Gastroesophageal sphincter (tissue), 3 donors: ENCODE measurements around the gene ZACN.

Experiments
- CTCF ChIP-seq, 4 experiments: fragments of 200-600 bp in 2 of 4; fragments of 450-650 bp in 2 of 4; sonication (generic) in 1 of 4; IDR thresholded peaks; one replicate each; pipeline ENCODE4 v1.5.1; 2017 to 2019; ENCODE audit warnings: antibody characterized with exemption in 4 of 4, mild to moderate bottlenecking in 2 of 4, moderate library complexity in 2 of 4
- EP300 ChIP-seq: sonication (generic); formaldehyde crosslinking; IDR thresholded peaks from one replicate; pipeline ENCODE4 v1.6.1; 2017; ENCODE audit warnings: antibody characterized with exemption, mild to moderate bottlenecking
- POLR2AphosphoS5 ChIP-seq: sonication (generic); formaldehyde crosslinking; IDR thresholded peaks from one replicate; pipeline ENCODE4 v1.6.1; 2017; ENCODE audit warnings: antibody characterized with exemption

GRCh38 chr17:76081295-76082210 is 2.6 kb downstream of the ZACN start:
- no peak for TF ChIP-seq POLR2AphosphoS5
- no peak for TF ChIP-seq EP300
- TF ChIP-seq CTCF (IDR thresholded peaks at IDR 0.05), result no peak
